Subcutaneous abdominal adipose tissue (tissue), 5 donors: ENCODE measurements around the gene PRRX2.
A peak's percentile ranks its signal among the peaks of the same experiment; 100 is the strongest.

Experiments
- H3K27ac ChIP-seq: one replicate; pipeline ENCODE4 v1.7.0; 2013; ENCODE audit warnings: low read depth, mild to moderate bottlenecking, inconsistent platforms, low read length, moderate library complexity
- H3K27me3 ChIP-seq, 5 donors: one replicate each; pipeline ENCODE4 v1.7.0; 2013; ENCODE audit warnings: low read length in 5 of 5, inconsistent platforms in 1 of 5; ENCODE audit not compliant: control insufficient read depth in 5 of 5, insufficient read depth in 4 of 5
- H3K36me3 ChIP-seq, 5 donors: one replicate each; pipeline ENCODE4 v1.7.0; 2013; ENCODE audit warnings: low read length in 5 of 5; ENCODE audit not compliant: control insufficient read depth in 5 of 5, insufficient read depth in 5 of 5
- H3K4me1 ChIP-seq, 5 donors: one replicate each; pipeline ENCODE4 v1.7.0; 2013; ENCODE audit warnings: low read length in 5 of 5, mild to moderate bottlenecking in 3 of 5, moderate library complexity in 1 of 5; ENCODE audit not compliant: control insufficient read depth in 5 of 5, insufficient read depth in 5 of 5
- H3K4me3 ChIP-seq, 5 donors: one replicate each; pipeline ENCODE4 v1.7.0; 2013; ENCODE audit warnings: low read length in 5 of 5, low read depth in 1 of 5
- H3K9ac ChIP-seq, 5 donors: one replicate each; pipeline ENCODE4 v1.7.0; 2013; ENCODE audit warnings: low read length in 5 of 5, mild to moderate bottlenecking in 4 of 5, moderate library complexity in 3 of 5
- H3K9me3 ChIP-seq, 5 donors: one replicate each; pipeline ENCODE4 v1.7.0; 2013; ENCODE audit warnings: low read length in 5 of 5; ENCODE audit not compliant: control insufficient read depth in 5 of 5
- donor health status: healthy.
- donor health status: healthy.
- donor health status: healthy.
- donor health status: healthy.
- donor health status: healthy.

PRRX2 gene

GRCh38 chr9:129698254-129698757 lies 32.9 kb downstream of the PRRX2 start:
- H3K36me3 ChIP-seq: no peaks in the 10 kb centered on the region
- H3K4me3 ChIP-seq: peak overlapping the region in 1 of 5 donors; percentile 2
- H3K27me3 ChIP-seq: peaks cover 20 to 40% (median 25%) of the 10 kb centered on the region in 5 donors
- H3K4me1 ChIP-seq: peaks cover 5 to 23% (median 18%) of the 10 kb centered on the region in 5 donors
- H3K9ac ChIP-seq: no peak overlapping the region
- no peaks in the 10 kb centered on the region for H3K9me3 ChIP-seq
- no peak overlapping the region for H3K27ac ChIP-seq

- no peak overlapping the region for H3K4me3 ChIP-seq
- H3K27me3 ChIP-seq: peaks cover 20 to 38% (median 23%) of the 10 kb centered on the region in 5 donors
- H3K27ac ChIP-seq: no peak overlapping the region
- no peaks in the 10 kb centered on the region for H3K9me3 ChIP-seq
- no peak overlapping the region for H3K9ac ChIP-seq
- peaks cover 8 to 33% (median 22%) of the 10 kb centered on the region in 5 donors for H3K4me1 ChIP-seq
- H3K36me3 ChIP-seq: no peaks in the 10 kb centered on the region
Measured at GRCh38 chr9:129701054-129701453, 35.6 kb downstream of the PRRX2 start.

GRCh38 chr9:129701549-129701948 lies 36.1 kb downstream of the PRRX2 start:
- Histone ChIP-seq H3K9ac (no peak overlapping the region), H3K9me3 (no peaks in the 10 kb centered on the region), H3K27ac (no peak overlapping the region), H3K27me3 (peaks cover 18 to 38% (median 22%) of the 10 kb centered on the region in 5 donors), H3K4me3 (no peak overlapping the region), H3K36me3 (no peaks in the 10 kb centered on the region), H3K4me1 (peaks cover 8 to 33% (median 22%) of the 10 kb centered on the region in 5 donors)

GRCh38 chr9:129702589-129703520 lies 37.4 kb downstream of the PRRX2 start:
- peaks cover 10 to 30% (median 17%) of the 10 kb centered on the region in 5 donors for H3K27me3 ChIP-seq
- peaks cover 8 to 22% (median 18%) of the 10 kb centered on the region in 5 donors for H3K4me1 ChIP-seq
- no peak overlapping the region for H3K4me3 ChIP-seq
- no peaks in the 10 kb centered on the region for H3K9me3 ChIP-seq
- H3K36me3 ChIP-seq: no peaks in the 10 kb centered on the region
- peak overlapping the region; percentile 58 for H3K27ac ChIP-seq
- H3K9ac ChIP-seq: peak overlapping the region in 1 of 5 donors; percentile 2

- H3K4me1 ChIP-seq: peaks cover 8 to 20% (median 18%) of the 10 kb centered on the region in 5 donors
- H3K27me3 ChIP-seq: peaks cover 2 to 23% (median 10%) of the 10 kb centered on the region in 5 donors
- peak overlapping the region; percentile 58 for H3K27ac ChIP-seq
- no peaks in the 10 kb centered on the region for H3K9me3 ChIP-seq
- peak overlapping the region in 2 of 5 donors; percentile 1 to 2 for H3K9ac ChIP-seq
- no peak overlapping the region for H3K4me3 ChIP-seq
- H3K36me3 ChIP-seq: no peaks in the 10 kb centered on the region
Measured at GRCh38 chr9:129703667-129704355, 38.4 kb downstream of the PRRX2 start.

- Histone ChIP-seq H3K4me1 (peaks cover 8 to 20% (median 18%) of the 10 kb centered on the region in 5 donors), H3K27ac (no peak overlapping the region), H3K9me3 (no peaks in the 10 kb centered on the region), H3K27me3 (peaks cover 0 to 22% (median 4%) of the 10 kb centered on the region in 5 donors), H3K9ac (no peak overlapping the region), H3K36me3 (no peaks in the 10 kb centered on the region), H3K4me3 (no peak overlapping the region)
Measured at GRCh38 chr9:129704807-129705206, 39.4 kb downstream of the PRRX2 start.

GRCh38 chr9:129708793-129709192 lies 43.3 kb downstream of the PRRX2 start:
- no peaks in the 10 kb centered on the region for H3K9me3 ChIP-seq
- H3K36me3 ChIP-seq: no peaks in the 10 kb centered on the region
- peaks cover under 1 to 22% (median 14%) of the 10 kb centered on the region in 5 donors for H3K4me1 ChIP-seq
- peaks cover 8 to 16% (median 15%) of the 10 kb centered on the region in 5 donors for H3K27me3 ChIP-seq
- no peak overlapping the region for H3K4me3 ChIP-seq
- no peak overlapping the region for H3K9ac ChIP-seq
- no peak overlapping the region for H3K27ac ChIP-seq

GRCh38 chr9:129709438-129710168 lies 44.2 kb downstream of the PRRX2 start:
- Histone ChIP-seq H3K9me3 (no peaks in the 10 kb centered on the region), H3K27ac (no peak overlapping the region), H3K36me3 (no peaks in the 10 kb centered on the region), H3K27me3 (peaks cover 5 to 16% (median 10%) of the 10 kb centered on the region in 5 donors), H3K4me1 (peaks cover 0 to 19% (median 13%) of the 10 kb centered on the region in 5 donors), H3K4me3 (no peak overlapping the region), H3K9ac (no peak overlapping the region)

GRCh38 chr9:129710169-129710453 lies 44.7 kb downstream of the PRRX2 start:
- H3K36me3 ChIP-seq: no peaks in the 10 kb centered on the region
- H3K9ac ChIP-seq: no peak overlapping the region
- H3K27me3 ChIP-seq: peaks cover 5 to 16% (median 12%) of the 10 kb centered on the region in 5 donors
- H3K27ac ChIP-seq: no peak overlapping the region
- no peaks in the 10 kb centered on the region for H3K9me3 ChIP-seq
- no peak overlapping the region for H3K4me3 ChIP-seq
- peaks cover 0 to 22% (median 13%) of the 10 kb centered on the region in 5 donors for H3K4me1 ChIP-seq
